Measurements from ENCODE around the gene RNF217.

RNF217 gene

DNA sequence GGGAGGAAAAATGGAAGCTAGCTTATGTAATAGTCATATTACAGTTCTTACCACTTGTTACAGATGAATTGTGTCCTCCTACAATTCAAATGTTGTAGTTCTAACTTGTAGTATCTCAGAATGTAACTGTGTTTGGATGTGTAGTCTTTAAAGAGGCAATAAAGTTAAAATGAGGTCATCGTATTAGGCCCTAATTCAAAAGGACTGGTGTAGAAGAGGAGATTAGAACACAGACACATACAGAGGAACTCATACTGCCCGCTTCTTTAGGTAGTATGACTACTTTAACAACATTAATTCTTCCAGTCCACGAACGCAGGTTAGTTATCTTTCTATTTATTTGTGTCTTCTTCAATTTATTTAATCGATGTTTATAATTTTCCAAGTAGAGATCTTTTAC is 144.8 kb downstream of the RNF217 start:
- DNase-seq: no peak

DNA sequence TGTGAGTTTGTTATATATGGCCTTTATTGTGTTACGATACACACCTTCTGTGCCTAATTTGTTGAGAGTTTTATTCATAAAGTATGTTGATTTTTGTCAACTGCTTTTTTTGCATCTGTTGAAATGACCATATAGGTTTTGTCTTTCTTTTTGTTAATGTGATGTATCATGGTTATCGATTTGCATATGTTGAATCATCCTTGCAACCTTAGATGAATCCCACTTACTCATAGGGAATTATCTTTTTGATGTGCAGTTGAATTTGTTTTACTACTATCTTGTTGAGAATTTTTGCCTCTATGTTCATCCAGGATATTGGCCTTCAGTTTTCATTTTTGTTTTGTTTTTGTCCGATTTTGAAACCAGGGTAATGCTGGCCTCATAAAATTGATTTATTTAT is 145.7 kb downstream of the RNF217 start:
- DNase-seq (no peak), ATAC-seq (replicated peaks) (no peak)
- Mint-ChIP-seq H3K9me3 (peaks cover 29 to 34% of the 10 kb centered on the region in 2 donors), H3K4me3 (no peak overlapping the region), H3K27me3 (no peaks in the 10 kb centered on the region), H3K27ac (no peak overlapping the region), H3K4me1 (no peaks in the 10 kb centered on the region), H3K36me3 (peaks cover 10 to 15% of the 10 kb centered on the region in 2 donors)

More for the DNA sequence above, 144.8 kb downstream of the RNF217 start:
- Mint-ChIP-seq H3K4me3 (no peak overlapping the region), H3K9me3 (peaks cover 23 to 28% of the 10 kb centered on the region in 2 donors), H3K27me3 (no peaks in the 10 kb centered on the region), H3K4me1 (no peaks in the 10 kb centered on the region), H3K27ac (no peak overlapping the region), H3K36me3 (peaks cover 5 to 11% of the 10 kb centered on the region in 2 donors)
- ATAC-seq (replicated peaks): no peak

- Mint-ChIP-seq H3K4me3 (no peak overlapping the region), H3K4me1 (no peaks in the 10 kb centered on the region), H3K9me3 (peaks cover 29 to 34% of the 10 kb centered on the region in 2 donors), H3K36me3 (peaks cover 10 to 15% of the 10 kb centered on the region in 2 donors), H3K27me3 (no peaks in the 10 kb centered on the region), H3K27ac (no peak overlapping the region)
- ATAC-seq (replicated peaks) (no peak), DNase-seq (no peak)
These were observed 147.8 kb downstream of the RNF217 start for GRCh38 chr6:125110056-125110455.

DNA sequence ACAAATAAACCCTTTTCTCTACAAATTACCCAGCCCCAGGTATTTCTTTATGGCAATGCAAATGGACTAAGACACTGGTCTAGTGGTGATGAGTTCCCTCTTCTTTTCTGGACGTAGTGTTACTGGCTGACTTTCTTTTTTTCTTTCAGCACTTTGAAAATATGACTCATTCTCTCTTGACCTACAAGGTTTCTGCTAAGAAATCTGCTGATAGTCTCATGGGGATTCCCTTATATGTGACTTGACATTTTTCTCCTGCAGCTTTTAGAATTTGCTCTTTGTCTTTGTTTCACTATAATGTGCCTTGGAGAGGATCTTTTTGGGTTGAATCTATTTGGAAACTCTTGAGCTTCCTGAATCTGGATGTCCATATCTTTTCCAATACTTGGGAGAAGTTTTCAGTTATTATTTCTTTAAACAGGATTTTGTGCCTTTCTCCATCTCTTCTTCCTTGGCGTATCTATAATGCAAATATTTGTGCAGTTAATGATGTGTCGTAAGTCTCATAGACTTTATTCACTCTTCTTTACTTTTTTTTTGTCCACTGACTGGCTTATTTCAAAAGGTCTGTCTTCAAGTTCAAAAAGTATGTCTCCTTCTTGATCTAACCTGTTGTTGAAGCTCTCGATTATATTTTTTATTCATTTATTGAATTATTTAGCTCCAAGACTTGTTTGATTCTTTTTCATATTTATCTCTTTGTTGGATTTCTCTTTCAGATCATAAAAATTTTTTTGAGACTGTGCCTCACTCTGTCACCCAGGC is 149.2 kb downstream of the RNF217 start:
- H3K27ac Mint-ChIP-seq: no peak overlapping the region
- no peak for ATAC-seq (replicated peaks)
- H3K36me3 Mint-ChIP-seq: peaks cover 10 to 15% of the 10 kb centered on the region in 2 donors
- H3K9me3 Mint-ChIP-seq: peaks cover 27 to 34% of the 10 kb centered on the region in 2 donors
- no peaks in the 10 kb centered on the region for H3K27me3 Mint-ChIP-seq
- no peak for DNase-seq
- H3K4me3 Mint-ChIP-seq: no peak overlapping the region
- H3K4me1 Mint-ChIP-seq: no peaks in the 10 kb centered on the region

- H3K4me1 Mint-ChIP-seq: no peaks in the 10 kb centered on the region
- peaks cover 25 to 34% of the 10 kb centered on the region in 2 donors for H3K9me3 Mint-ChIP-seq
- peaks cover 10 to 15% of the 10 kb centered on the region in 2 donors for H3K36me3 Mint-ChIP-seq
- no peak overlapping the region for H3K27ac Mint-ChIP-seq
- H3K27me3 Mint-ChIP-seq: peaks cover 0 to 6% of the 10 kb centered on the region in 2 donors
- ATAC-seq (replicated peaks) (no peak), DNase-seq (no peak)
- H3K4me3 Mint-ChIP-seq: no peak overlapping the region
These were observed 150.7 kb downstream of the RNF217 start for GRCh38 chr6:125112934-125113333.

- no peaks in the 10 kb centered on the region for H3K4me1 Mint-ChIP-seq
- peaks cover 10 to 13% of the 10 kb centered on the region in 2 donors for H3K36me3 Mint-ChIP-seq
- DNase-seq (no peak), ATAC-seq (replicated peaks) (no peak)
- no peak overlapping the region for H3K27ac Mint-ChIP-seq
- H3K9me3 Mint-ChIP-seq: peaks cover 20 to 25% of the 10 kb centered on the region in 2 donors
- H3K4me3 Mint-ChIP-seq: no peak overlapping the region
- H3K27me3 Mint-ChIP-seq: peaks cover 0 to 6% of the 10 kb centered on the region in 2 donors
These were observed 152.1 kb downstream of the RNF217 start for GRCh38 chr6:125114248-125114858.

DNA sequence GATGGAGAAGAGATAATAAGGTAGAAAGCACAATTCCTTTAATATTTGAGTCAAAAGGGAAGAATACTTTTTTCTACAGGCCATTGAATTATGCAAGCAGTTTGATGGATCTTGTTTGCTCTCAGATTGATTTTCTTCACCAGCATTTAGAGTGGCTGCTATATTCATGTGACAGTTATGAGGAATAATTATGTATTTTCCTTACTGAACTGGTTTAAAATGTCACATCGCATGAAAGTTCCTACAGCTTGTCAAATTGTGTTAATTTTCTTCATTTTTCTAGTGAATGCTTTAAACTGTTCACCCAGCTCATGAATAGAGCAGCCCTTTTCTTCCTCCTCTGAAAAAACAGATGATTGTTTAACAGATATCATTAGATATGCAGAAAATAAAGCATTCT is 153.9 kb downstream of the RNF217 start:
- Mint-ChIP-seq H3K4me1 (no peaks in the 10 kb centered on the region), H3K27ac (no peak overlapping the region), H3K36me3 (peaks cover 5 to 7% of the 10 kb centered on the region in 2 donors), H3K4me3 (no peak overlapping the region), H3K27me3 (peaks cover 10 to 11% of the 10 kb centered on the region in 2 donors), H3K9me3 (peaks cover 10 to 11% of the 10 kb centered on the region in 2 donors)
- DNase-seq (no peak), ATAC-seq (replicated peaks) (no peak)

DNA sequence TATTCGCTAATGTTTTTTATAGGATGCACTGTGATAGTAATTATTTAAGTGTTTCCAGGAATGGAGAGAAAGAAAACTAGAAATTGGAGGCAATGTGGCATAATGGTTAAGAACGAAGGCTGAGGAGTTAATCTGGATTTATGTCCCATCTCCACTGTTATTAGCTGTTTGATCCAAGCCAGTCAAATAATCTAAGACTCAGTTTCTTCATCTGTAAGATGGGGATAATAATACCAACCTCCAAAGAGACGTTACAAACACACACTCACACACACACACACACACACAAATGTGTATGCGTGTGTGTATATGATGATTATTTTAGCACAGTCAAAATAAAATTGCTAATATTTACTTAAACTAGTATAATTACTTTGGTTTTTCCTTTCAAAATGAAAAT is 154.5 kb downstream of the RNF217 start:
- no peak for DNase-seq
- no peak for ATAC-seq (replicated peaks)
- peaks cover 5 to 6% of the 10 kb centered on the region in 2 donors for H3K9me3 Mint-ChIP-seq
- peaks cover 10 to 13% of the 10 kb centered on the region in 2 donors for H3K27me3 Mint-ChIP-seq
- peaks cover 4 to 5% of the 10 kb centered on the region in 2 donors for H3K36me3 Mint-ChIP-seq
- H3K4me1 Mint-ChIP-seq: no peaks in the 10 kb centered on the region
- H3K27ac Mint-ChIP-seq: no peak overlapping the region
- H3K4me3 Mint-ChIP-seq: no peak overlapping the region

DNA sequence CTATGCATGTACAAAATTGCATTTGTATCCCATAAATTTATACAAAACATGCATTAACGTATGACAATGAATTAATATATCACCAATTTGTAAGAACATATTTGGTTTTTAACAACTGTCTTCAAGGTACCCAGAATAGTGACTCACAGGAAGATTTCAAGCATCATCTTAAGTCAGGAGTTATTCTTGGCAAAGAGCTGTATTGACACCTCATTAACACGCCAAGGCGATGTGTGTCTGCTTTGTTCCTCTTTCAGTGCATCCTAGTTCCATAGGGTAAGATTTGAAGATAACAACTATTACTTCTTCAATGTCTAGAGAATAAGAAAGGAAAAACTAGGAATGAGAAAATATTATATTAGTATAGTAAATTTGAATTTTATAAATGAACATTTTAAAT is 155.6 kb downstream of the RNF217 start:
- Mint-ChIP-seq H3K4me1 (no peaks in the 10 kb centered on the region), H3K4me3 (no peak overlapping the region), H3K36me3 (no peaks in the 10 kb centered on the region), H3K9me3 (no peaks in the 10 kb centered on the region), H3K27me3 (peaks cover 10 to 13% of the 10 kb centered on the region in 2 donors), H3K27ac (no peak overlapping the region)
- DNase-seq (no peak), ATAC-seq (replicated peaks) (no peak)

GRCh38 chr6:125120054-125120590 is 157.9 kb downstream of the RNF217 start:
- Mint-ChIP-seq H3K9me3 (no peaks in the 10 kb centered on the region), H3K27ac (no peak overlapping the region), H3K4me1 (no peaks in the 10 kb centered on the region), H3K36me3 (no peaks in the 10 kb centered on the region), H3K27me3 (peaks cover 10 to 13% of the 10 kb centered on the region in 2 donors), H3K4me3 (no peak overlapping the region)
- DNase-seq (no peak), ATAC-seq (replicated peaks) (no peak)

GRCh38 chr6:125121894-125122293 is 159.7 kb downstream of the RNF217 start:
- peaks cover 10 to 12% of the 10 kb centered on the region in 2 donors for H3K27me3 Mint-ChIP-seq
- H3K4me3 Mint-ChIP-seq: no peak overlapping the region
- no peak for ATAC-seq (replicated peaks)
- no peak overlapping the region for H3K27ac Mint-ChIP-seq
- H3K4me1 Mint-ChIP-seq: no peaks in the 10 kb centered on the region
- H3K9me3 Mint-ChIP-seq: no peaks in the 10 kb centered on the region
- no peak for DNase-seq
- H3K36me3 Mint-ChIP-seq: no peaks in the 10 kb centered on the region

GRCh38 chr6:125123051-125123450 is 160.8 kb downstream of the RNF217 start:
- Mint-ChIP-seq H3K4me1 (no peaks in the 10 kb centered on the region), H3K9me3 (no peaks in the 10 kb centered on the region), H3K27ac (no peak overlapping the region), H3K36me3 (no peaks in the 10 kb centered on the region), H3K4me3 (no peak overlapping the region), H3K27me3 (peaks cover 7 to 10% of the 10 kb centered on the region in 2 donors)
- ATAC-seq (replicated peaks) (no peak), DNase-seq (no peak)

DNA sequence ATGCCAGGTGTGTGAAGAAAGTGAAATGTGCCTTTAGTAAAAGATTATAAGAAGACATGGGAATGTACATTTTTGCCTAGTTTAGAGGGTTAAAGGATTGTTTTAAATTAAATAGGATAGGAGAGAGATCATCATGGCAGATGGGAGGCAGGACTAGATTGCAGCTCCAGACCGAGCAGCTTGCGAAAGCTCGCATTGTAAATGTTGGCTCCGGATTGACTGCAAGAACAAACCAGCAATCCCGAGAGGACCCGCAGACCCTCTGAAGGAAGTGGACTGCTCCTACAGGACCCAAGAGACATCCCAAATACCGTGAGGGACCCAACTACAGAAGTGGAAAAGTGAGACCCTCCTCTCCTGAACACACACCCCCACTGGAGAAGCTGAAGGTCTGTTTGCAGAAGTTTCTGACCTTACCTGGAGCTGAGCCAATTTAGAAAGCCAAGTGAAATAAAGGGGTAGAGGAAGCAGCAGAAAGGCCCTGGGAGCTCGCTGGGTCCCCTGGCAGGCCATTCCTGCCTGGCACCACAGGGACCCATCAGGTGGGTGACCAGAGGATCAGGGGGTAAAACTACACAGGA is 161.3 kb downstream of the RNF217 start:
- Mint-ChIP-seq H3K27me3 (peaks cover 7 to 10% of the 10 kb centered on the region in 2 donors), H3K4me3 (no peak overlapping the region), H3K4me1 (no peaks in the 10 kb centered on the region), H3K27ac (no peak overlapping the region), H3K9me3 (no peaks in the 10 kb centered on the region), H3K36me3 (no peaks in the 10 kb centered on the region)
- ATAC-seq (replicated peaks) (no peak), DNase-seq (no peak)

DNA sequence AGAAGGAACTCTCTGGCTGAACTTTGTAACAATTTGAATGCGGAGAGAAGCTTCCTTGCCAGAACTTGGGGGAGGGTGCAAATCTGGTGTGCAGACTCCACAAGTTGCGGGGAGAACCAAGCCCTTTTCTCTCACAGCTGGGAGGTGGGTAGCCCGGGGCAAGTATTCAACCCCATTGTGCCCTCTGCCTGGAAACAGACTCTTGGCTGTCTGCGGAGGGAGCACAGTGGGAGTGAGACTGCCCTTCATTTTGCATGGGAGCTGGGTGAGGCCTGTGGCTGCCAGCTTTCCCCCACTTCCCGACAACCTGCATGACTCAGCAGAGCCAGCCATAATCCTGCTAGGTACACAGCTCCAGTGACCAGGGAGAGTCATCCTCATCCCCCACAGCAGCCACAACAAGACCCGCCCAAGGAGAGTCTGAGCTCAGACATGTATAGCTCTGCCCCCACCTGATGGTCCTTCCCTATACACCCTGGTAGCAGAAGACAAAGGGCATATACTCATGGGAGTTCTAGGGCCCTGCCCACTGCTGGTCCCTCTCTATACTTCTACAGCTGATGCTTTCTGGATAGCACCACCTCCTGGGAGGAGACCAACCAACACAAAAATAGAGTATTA is 161.9 kb downstream of the RNF217 start:
- ATAC-seq (replicated peaks): no peak
- H3K36me3 Mint-ChIP-seq: no peaks in the 10 kb centered on the region
- H3K27me3 Mint-ChIP-seq: peaks cover 7 to 10% of the 10 kb centered on the region in 2 donors
- DNase-seq: no peak
- H3K27ac Mint-ChIP-seq: no peak overlapping the region
- no peaks in the 10 kb centered on the region for H3K9me3 Mint-ChIP-seq
- H3K4me3 Mint-ChIP-seq: no peak overlapping the region
- no peaks in the 10 kb centered on the region for H3K4me1 Mint-ChIP-seq
